GM21381 (cell line): ENCODE data around the gene KIF5A.

ENCODE experiments used
- ATAC-seq: cut with Tn5 transposase; IDR thresholded peaks from one replicate; pipeline ENCODE4 v1.9.1; 2021; ENCODE audit warnings: mild to moderate bottlenecking, moderate library complexity; ENCODE audit not compliant: unreplicated experiment

KIF5A gene

GRCh38 chr12:57604992-57605810 is 55.4 kb downstream of the KIF5A start:
- no peak for ATAC-seq

GRCh38 chr12:57605811-57606311 is 56.0 kb downstream of the KIF5A start:
- ATAC-seq: no peak

DNA sequence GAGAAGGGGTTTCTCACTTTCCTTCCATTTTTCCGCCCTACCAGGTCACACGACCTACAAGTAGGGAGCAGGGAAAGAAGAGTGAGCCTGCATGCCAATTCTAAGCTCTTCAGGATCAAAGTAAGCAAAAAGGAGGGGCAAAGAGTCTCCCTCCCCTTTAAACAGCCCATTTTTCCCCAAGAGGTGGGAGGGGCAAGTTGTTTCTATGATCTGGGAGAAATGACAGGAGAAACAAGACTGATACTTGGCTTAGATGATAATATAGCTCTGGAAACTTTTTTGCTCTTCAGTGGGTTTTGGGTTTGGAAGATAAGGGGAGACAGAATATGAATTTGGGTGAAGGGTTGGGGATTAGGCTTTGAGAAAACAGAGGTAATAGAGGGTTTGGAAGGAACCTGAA is 56.6 kb downstream of the KIF5A start:
- ATAC-seq: no peak

- no peak for ATAC-seq
Measured at GRCh38 chr12:57606821-57607220, 57.0 kb downstream of the KIF5A start.

DNA sequence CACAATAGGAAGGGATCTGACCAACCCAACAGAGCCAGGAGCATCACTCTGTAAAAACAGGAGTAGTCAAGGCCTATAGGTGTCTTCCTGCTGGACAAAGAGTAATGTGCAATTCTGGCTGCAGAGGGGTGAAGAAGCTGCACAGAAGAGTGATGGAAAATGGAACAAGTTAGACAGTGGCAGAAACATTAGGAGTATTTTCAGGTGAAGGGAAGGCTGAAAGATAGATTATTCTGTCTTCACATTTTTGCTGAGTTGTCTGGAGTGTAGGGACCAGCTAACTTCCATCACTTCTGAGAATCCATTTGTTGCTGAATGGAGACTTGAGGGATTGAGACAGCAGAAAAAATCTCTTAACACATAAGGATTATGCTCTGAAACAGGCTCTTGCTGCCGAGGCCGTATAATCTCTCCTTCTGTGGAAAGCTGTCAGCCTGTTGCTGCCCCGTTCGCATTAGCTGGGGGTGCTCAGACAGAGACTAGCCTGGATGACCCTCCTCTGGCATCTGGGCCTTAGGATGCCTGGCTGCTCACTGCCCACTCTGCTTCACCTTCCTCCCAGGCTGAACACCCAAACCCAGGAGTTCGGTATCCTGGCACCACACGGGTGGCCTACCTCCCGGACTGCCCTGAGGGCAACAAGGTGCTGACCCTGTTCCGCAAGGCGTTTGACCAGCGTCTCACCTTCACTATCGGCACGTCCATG is 58.3 kb downstream of the KIF5A start:
- no peak for ATAC-seq

DNA sequence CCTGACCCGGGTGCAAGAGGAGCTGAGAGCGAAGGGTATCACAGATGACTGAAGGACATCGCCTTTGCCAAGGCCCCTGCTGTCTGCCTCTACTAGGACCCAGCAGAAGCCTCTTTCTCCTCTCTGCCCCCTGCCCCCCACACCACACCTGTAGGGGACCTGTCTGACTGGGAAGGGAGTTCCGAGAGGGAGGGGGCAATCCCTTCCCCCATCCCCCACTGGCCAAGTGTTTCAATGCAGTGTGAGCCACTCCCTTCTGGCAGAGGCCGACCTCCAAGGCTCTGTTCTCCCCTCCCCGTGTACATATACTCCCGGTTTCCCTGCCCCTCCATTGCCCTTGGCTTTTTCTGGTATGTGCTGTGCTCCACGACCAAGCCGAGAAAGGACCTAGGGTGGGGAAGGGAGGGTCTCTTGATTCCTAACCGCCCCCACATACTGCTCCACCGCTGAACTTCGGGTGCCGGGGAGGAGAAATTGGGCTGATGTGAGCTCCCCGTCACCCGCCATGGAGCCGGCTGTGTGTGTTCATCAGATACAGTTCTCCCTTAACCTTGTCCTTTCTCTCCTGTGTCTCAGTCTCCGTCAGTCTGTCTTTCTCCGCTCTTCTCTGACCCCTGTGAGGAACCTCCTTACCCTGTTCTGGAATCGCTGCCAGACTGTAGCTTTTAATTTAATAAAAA is 59.4 kb downstream of the KIF5A start:
- no peak for ATAC-seq

- ATAC-seq: no peak
Measured at GRCh38 chr12:57609781-57610553, 60.1 kb downstream of the KIF5A start.

- ATAC-seq: no peak
Measured at GRCh38 chr12:57610554-57611107, 60.8 kb downstream of the KIF5A start.

GRCh38 chr12:57611108-57611826 is 61.4 kb downstream of the KIF5A start, which contains the start of gene ARHGEF25:
Gene ARHGEF25 (plus strand): TSS chr12:57611435. CDS start chr12:57611895, 460 bp downstream.
- ATAC-seq: peak; percentile 56

- ATAC-seq: no peak
Measured at GRCh38 chr12:57611827-57612710, 62.2 kb downstream of the KIF5A start.

DNA sequence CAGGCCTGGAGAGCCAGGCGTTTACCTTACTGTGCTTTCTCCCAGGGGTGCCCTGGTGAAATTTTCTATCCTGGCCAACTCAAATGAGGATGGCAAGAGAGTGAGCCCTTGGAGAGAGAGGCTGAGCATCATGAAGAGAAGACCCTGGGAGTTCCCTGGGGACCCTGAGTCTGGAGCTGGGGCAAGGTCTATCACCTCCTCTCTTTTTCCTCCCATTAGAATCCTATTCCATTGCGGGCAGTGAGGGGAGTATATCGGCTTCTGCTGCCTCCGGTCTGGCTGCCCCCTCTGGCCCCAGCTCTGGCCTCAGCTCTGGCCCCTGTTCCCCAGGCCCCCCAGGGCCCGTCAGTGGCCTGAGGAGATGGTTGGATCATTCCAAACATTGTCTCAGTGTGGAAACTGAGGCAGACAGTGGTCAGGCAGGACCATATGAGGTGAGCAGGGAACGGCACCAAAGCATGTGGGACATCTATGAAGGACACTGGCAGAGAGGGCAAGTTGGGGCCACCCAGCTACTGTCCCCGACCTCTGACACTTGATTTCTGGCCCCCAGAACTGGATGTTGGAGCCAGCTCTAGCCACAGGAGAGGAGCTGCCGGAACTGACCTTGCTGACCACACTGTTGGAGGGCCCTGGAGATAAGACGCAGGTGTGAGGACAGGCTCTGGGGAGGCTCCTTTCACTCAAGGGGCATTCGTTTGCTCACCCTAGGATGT is 63.0 kb downstream of the KIF5A start:
- no peak for ATAC-seq

DNA sequence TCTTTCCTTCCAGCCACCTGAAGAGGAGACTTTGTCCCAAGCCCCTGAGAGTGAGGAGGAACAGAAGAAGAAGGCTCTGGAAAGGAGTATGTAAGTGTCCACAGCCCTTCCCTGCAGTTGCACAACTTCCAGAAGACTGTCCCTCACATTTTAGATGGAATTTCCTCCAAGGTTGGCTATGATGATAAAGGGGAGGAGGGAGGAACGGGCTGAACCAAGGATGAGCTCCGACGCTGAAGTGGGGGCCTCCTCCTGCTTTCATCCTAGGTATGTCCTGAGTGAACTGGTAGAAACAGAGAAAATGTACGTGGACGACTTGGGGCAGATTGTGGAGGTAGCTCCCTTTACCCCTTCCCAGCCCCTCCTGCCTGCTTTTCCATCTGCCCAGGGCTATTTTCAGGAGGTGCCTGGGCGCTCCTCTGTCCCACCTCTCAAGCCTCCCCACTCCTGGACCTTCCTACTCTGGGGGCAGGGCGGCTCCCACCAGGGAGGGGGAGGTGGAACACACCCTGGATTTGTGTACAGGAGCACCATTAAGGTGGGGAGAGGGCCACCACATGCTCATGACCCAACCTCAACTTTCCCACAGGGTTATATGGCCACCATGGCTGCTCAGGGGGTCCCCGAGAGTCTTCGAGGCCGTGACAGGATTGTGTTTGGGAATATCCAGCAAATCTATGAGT is 63.7 kb downstream of the KIF5A start:
- ATAC-seq: no peak

- ATAC-seq: no peak
Measured at GRCh38 chr12:57614178-57614947, 64.5 kb downstream of the KIF5A start.

DNA sequence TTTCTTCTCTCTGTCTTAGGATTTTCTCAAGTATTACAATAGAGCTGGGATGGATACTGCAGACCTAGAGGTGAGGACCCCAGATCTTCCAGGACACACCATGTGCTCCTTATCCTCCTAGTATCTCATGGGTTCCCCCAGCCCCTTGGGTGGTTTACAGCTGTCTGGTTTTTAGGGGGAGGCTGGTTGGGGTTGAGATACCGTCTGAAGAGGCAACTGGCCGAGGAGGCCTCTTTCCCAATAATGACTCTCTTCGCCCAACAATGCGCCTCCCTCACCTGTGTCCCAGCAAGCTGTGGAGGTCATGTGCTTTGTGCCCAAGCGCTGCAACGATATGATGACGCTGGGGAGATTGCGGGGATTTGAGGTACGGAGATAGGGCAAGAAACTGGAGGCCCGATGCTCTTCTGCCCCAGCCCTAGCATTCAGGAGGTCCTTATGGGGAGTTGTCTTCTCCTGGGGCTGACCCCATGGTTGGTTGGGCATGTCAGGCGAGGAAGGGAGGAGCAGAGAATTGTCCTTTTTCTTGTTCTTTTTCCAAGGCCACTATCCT is 65.2 kb downstream of the KIF5A start:
- ATAC-seq: no peak

- ATAC-seq: no peak
Measured at GRCh38 chr12:57615637-57616036, 65.8 kb downstream of the KIF5A start.

GRCh38 chr12:57616383-57617101 is 66.7 kb downstream of the KIF5A start:
- no peak for ATAC-seq
